Measurements from ENCODE around the gene NFKBIB. TPM values are rescaled to one million over a fixed set of nuclear protein-coding genes. Genes with fewer than 3 reads are reported as not detected.

The NFKBIB gene
- total RNA-seq, 1 donor from 2014 or later: 45.5 TPM

DNA sequence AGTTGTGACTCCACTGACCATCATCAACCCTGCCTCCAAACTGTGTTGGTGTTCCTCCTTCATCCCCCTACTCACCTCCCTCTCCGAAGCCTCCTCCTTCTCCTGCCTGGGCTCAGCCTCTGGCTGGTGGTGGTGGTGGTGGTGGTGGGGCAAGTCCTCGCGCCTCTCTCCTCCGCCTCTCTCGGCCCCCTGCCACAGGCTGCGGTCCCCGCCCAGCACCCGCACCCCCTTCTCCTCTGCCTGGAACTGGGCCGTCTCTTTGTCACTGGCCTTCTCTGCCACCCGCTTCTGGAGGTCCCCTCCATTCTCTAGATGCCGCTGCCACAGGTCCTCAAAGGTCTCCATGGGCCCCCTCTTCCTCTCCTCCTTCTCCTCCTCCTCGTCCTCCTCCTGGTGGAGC lies 10.7 kb downstream of the NFKBIB start:
- Mint-ChIP-seq H3K4me3 (no peak overlapping the region), H3K4me1 (no peaks in the 10 kb centered on the region), H3K36me3 (ENCODE audit: low read depth) (peaks cover 32% of the 10 kb centered on the region), H3K27ac (no peak overlapping the region), H3K9me3 (no peaks in the 10 kb centered on the region), H3K27me3 (no peaks in the 10 kb centered on the region)
- DNase-seq: no peak
- intact Hi-C loops (cut with micrococcal nuclease): no loop called here
- no peak for ATAC-seq (ENCODE audit: low read depth)
- CTCF ChIA-PET: no interaction called here
- TF ChIP-seq, protein P1, sequence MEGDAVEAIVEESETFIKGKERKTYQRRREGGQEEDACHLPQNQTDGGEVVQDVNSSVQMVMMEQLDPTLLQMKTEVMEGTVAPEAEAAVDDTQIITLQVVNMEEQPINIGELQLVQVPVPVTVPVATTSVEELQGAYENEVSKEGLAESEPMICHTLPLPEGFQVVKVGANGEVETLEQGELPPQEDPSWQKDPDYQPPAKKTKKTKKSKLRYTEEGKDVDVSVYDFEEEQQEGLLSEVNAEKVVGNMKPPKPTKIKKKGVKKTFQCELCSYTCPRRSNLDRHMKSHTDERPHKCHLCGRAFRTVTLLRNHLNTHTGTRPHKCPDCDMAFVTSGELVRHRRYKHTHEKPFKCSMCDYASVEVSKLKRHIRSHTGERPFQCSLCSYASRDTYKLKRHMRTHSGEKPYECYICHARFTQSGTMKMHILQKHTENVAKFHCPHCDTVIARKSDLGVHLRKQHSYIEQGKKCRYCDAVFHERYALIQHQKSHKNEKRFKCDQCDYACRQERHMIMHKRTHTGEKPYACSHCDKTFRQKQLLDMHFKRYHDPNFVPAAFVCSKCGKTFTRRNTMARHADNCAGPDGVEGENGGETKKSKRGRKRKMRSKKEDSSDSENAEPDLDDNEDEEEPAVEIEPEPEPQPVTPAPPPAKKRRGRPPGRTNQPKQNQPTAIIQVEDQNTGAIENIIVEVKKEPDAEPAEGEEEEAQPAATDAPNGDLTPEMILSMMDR (IDR thresholded peaks at IDR 0.05): no peak
- POLR2A ChIA-PET: no interaction called here

DNA sequence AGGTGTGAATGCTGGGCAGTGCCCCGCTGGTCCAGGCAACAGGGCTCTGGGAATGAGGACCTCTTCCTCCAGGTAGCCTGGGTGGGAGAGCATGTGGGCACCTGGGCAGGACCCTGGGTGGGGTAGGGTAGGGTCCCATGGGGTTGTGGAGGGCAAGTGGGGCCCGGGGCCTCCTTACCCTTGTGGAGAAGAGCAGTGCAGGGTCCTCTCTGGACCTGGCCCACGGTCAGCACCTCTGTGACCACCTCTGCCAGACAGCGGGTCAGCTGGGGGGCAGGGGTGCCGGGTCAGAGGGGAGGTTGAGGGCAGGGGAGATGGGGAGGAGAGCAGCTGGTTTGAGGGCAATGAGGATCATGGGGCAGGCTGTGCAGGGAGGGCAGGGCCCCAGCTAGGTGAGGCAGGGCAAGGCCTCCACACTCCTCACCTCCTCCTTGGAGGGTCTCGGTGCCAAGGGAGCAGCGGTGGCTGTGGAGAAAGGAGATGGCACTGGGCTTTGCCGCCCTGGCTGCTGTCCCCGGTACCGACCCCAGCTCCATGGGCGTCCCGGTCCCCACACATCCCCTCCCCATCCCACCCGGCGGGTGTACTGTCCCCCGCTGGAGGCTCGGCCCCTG lies 11.7 kb downstream of the NFKBIB start:
- Mint-ChIP-seq H3K9me3 (no peaks in the 10 kb centered on the region), H3K36me3 (ENCODE audit: low read depth) (peaks cover 27% of the 10 kb centered on the region), H3K4me1 (no peaks in the 10 kb centered on the region), H3K27ac (no peak overlapping the region), H3K4me3 (no peak overlapping the region), H3K27me3 (no peaks in the 10 kb centered on the region)
- TF ChIP-seq, protein P1 (IDR thresholded peaks at IDR 0.05): no peak
- POLR2A ChIA-PET: no interaction called here
- intact Hi-C loops (cut with micrococcal nuclease): no loop called here
- CTCF ChIA-PET: no interaction called here
- DNase-seq (no peak), ATAC-seq (ENCODE audit: low read depth) (no peak)

DNA sequence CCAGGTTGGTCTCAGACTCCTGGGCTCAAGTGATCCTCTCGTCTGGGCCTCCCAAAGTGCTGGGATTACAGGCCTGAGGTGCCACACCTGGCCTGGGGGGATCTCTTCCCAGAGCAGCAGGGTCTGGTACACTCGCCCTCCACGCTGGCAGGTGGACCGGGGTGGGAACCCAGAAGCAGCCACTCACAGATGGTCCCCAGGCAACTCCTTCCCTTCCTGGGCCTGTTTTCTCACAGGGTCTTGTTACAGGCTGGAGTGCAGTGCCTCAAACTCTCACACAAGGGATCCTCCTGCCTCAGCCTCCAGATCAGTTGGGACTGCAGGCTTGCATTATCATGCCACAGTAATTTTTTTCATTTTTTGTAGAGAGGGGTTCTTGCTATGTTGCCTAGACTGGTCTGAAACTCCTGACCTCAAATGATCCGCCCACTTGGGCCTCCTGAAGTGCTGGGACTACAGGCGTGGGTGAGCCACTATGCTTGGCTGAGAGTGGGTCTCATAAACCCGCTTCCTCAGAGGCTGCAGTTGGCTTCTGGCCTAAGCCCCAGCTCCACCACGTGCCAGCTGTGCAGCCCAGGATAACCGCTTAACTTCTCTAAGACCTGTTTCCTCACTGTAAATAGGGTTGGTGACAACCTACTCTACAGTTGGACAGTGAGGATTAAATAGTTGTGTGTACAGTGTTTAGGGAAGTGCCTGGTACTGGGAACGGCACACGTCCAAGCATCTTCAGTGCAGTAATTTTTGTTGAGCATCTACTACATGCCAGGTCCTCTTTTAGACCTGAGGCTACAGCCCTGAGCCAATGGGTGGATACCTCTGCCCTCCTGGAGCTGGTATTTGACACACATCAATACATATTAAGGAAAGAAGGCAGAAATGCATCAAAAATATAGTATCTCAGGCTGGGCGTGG lies 13.1 kb downstream of the NFKBIB start:
- intact Hi-C loops (cut with micrococcal nuclease): no loop called here
- CTCF ChIA-PET: no interaction called here
- DNase-seq: no peak

DNA sequence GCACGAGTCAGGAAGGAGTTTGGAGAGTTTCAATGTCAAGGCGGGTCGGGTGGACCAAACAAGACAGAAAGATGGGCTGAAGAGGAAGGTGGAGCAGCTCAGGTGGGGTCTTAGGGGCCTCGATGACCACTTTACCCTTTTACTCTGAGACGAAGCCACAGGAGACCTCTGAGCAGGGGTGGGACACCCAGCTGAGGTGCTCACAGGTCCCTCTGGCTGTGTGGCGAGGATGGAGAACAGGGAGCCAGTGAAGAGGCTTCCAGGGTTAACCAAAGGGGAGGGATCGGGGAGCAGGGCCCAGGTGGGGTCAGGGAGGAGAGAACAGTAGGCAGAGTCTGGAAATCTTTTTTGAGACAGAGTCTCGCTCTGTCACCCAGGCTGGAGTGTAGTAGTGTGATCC lies 14.2 kb downstream of the NFKBIB start:
- DNase-seq (no peak), ATAC-seq (ENCODE audit: low read depth) (no peak)
- Mint-ChIP-seq H3K9me3 (no peaks in the 10 kb centered on the region), H3K4me1 (no peaks in the 10 kb centered on the region), H3K4me3 (no peak overlapping the region), H3K27ac (no peak overlapping the region), H3K27me3 (no peaks in the 10 kb centered on the region), H3K36me3 (ENCODE audit: low read depth) (peaks cover 7% of the 10 kb centered on the region)
- TF ChIP-seq, protein P1 (IDR thresholded peaks at IDR 0.05): no peak
- ChIA-PET CTCF (no interaction called here), POLR2A (no interaction called here)
- intact Hi-C loops (cut with micrococcal nuclease): no loop called here

More for the DNA sequence above, 13.1 kb downstream of the NFKBIB start:
- Mint-ChIP-seq H3K4me1 (no peaks in the 10 kb centered on the region), H3K27ac (no peak overlapping the region), H3K36me3 (ENCODE audit: low read depth) (peaks cover 15% of the 10 kb centered on the region), H3K27me3 (no peaks in the 10 kb centered on the region), H3K9me3 (no peaks in the 10 kb centered on the region), H3K4me3 (no peak overlapping the region)
- POLR2A ChIA-PET: no interaction called here
- no peak for ATAC-seq (ENCODE audit: low read depth)
- TF ChIP-seq, protein P1 (IDR thresholded peaks at IDR 0.05): no peak

Measured in activated B cell treated with CpG ODN at 0.5 μM for 24 hours (primary cell).